ENCODE measurements around the gene SSC4D.

GRCh38 chr7:76386691-76387260, 22.7 kb downstream of the SSC4D start:
- no peak for TF ChIP-seq CTCF (IDR thresholded peaks at IDR 0.05)
- no peak for TF ChIP-seq ZNF121 (CRISPR knock-in tag; IDR thresholded peaks at IDR 0.05)
- no peak for TF ChIP-seq NFYB (CRISPR knock-in tag; conservative IDR thresholded peaks at IDR 0.05; ENCODE audit: low read depth)
- TF ChIP-seq ZNF416 (CRISPR knock-in tag; IDR thresholded peaks at IDR 0.05): no peak
- no peak for TF ChIP-seq ATF3 (CRISPR knock-in tag; conservative IDR thresholded peaks at IDR 0.05)
- no peak for TF ChIP-seq NR2C2 (CRISPR knock-in tag; IDR thresholded peaks at IDR 0.05)
- TF ChIP-seq, protein P1, sequence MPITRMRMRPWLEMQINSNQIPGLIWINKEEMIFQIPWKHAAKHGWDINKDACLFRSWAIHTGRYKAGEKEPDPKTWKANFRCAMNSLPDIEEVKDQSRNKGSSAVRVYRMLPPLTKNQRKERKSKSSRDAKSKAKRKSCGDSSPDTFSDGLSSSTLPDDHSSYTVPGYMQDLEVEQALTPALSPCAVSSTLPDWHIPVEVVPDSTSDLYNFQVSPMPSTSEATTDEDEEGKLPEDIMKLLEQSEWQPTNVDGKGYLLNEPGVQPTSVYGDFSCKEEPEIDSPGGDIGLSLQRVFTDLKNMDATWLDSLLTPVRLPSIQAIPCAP (CRISPR knock-in tag; IDR thresholded peaks at IDR 0.05): no peak
- TF ChIP-seq JUN (CRISPR knock-in tag; IDR thresholded peaks at IDR 0.05): no peak
- TF ChIP-seq MYBL2 (CRISPR knock-in tag; IDR thresholded peaks at IDR 0.05): no peak
- TF ChIP-seq, protein P2, sequence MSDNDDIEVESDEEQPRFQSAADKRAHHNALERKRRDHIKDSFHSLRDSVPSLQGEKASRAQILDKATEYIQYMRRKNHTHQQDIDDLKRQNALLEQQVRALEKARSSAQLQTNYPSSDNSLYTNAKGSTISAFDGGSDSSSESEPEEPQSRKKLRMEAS (CRISPR knock-in tag; IDR thresholded peaks at IDR 0.05): no peak
- TF ChIP-seq TP53 (CRISPR knock-in tag; IDR thresholded peaks at IDR 0.05): no peak
- no peak for TF ChIP-seq USF2 (CRISPR knock-in tag; IDR thresholded peaks at IDR 0.05)
- no peak for TF ChIP-seq E2F5 (CRISPR knock-in tag; IDR thresholded peaks at IDR 0.05)

All from WTC11 (cell line).